ENCODE data around the gene PRF1. TPM values are rescaled to one million over a fixed set of nuclear protein-coding genes. Genes with fewer than 3 reads are reported as not detected.

Gene PRF1
- total and polyA plus RNA-seq, 2 of the 13 experiments (the other 11 are each of a cell fraction or from before 2014, with no cell fraction given): 1.00 to 1.4 TPM

DNA sequence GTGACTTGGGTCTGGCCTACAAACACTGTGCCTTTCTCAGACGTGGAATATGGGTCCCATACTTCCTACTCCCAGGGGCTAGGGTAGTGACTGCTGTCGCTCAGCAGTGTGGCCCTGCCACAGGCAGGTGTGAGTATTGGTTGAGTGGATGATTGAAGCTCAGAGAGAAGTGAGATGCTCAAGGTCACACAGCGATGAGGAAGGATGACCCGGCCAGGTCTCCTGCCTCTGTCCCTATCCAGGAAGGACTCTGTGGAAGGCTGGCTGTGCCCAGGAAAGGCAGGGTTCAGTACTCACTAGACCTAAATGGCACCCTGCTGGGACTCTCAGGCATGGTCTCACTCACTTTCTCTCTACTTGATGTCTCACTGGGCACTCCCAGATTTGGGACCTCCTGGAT, 2.8 kb downstream of the PRF1 start (continued):
- TF ChIP-seq, protein P1, sequence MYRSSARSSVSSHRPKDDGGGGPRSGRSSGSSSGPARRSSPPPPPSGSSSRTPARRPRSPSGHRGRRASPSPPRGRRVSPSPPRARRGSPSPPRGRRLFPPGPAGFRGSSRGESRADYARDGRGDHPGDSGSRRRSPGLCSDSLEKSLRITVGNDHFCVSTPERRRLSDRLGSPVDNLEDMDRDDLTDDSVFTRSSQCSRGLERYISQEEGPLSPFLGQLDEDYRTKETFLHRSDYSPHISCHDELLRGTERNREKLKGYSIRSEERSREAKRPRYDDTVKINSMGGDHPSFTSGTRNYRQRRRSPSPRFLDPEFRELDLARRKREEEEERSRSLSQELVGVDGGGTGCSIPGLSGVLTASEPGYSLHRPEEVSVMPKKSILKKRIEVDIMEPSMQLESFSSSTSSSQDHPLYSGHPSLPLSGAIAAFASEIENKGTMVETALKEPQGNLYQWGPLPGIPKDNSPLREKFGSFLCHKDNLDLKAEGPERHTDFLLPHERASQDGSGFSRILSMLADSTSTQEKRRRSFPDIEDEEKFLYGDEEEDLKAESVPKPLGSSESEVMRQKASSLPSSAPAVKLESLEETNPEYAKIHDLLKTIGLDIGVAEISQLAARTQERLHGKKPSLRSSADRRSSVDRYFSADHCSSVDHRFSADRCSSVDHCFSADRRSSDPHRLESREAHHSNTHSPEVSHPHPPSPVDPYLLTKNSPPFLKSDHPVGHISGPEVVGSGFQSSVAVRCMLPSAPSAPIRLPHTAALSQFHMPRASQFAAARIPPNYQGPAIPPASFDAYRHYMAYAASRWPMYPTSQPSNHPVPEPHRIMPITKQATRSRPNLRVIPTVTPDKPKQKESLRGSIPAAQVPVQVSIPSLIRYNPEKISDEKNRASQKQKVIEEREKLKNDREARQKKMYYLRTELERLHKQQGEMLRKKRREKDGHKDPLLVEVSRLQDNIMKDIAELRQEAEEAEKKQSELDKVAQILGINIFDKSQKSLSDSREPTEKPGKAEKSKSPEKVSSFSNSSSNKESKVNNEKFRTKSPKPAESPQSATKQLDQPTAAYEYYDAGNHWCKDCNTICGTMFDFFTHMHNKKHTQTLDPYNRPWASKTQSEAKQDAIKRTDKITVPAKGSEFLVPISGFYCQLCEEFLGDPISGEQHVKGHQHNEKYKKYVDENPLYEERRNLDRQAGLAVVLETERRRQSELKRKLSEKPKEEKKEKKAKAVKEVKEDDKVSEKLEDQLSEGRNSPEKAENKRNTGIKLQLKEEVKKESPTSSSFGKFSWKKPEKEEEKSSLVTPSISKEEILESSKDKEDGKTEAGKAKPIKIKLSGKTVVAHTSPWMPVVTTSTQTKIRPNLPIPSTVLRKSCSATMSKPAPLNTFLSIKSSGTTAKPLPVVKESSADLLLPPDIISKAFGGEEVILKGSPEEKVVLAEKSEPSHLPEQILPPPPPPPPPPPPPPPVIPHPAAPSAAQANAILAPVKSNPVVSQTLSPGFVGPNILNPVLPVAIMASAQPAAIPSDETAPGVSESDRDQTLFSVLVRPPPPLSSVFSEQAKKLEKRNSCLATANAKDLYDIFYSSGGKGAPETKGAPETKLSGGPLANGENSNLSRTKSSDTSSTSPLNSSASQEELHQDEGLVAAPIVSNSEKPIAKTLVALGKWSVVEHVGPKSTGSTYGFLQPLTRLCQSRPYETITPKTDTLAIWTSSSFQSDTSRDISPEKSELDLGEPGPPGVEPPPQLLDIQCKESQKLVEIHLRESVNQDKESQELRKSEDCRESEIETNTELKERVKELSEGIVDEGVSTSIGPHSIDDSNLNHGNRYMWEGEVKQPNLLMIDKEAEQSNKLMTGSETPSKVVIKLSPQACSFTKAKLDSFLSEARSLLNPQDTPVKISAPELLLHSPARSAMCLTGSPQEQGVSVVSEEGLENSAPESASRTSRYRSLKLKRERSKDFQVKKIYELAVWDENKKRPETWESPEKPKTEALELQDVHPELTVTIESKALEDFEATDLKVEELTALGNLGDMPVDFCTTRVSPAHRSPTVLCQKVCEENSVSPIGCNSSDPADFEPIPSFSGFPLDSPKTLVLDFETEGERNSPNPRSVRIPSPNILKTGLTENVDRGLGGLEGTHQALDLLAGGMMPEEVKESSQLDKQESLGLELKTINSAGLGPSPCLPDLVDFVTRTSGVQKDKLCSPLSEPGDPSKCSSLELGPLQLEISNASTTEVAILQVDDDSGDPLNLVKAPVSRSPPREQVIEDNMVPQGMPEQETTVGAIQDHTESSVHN (CRISPR knock-in tag; IDR thresholded peaks at IDR 0.05): no peak
- TF ChIP-seq HDAC6 (IDR thresholded peaks at IDR 0.05; ENCODE audit: low read depth, low read length): no peak
- TF ChIP-seq ZNF460 (CRISPR knock-in tag; IDR thresholded peaks at IDR 0.05; ENCODE audit: borderline replicate concordance): no peak
- TF ChIP-seq FOXA1 (IDR thresholded peaks at IDR 0.05): no peak
- no peak for TF ChIP-seq FOXA1 (CRISPR knock-in tag; IDR thresholded peaks at IDR 0.05)
- TF ChIP-seq ERF (CRISPR knock-in tag; IDR thresholded peaks at IDR 0.05): no peak
- TF ChIP-seq BRCA1 (CRISPR knock-in tag; IDR thresholded peaks at IDR 0.05): no peak
- no peak for TF ChIP-seq SPEN (CRISPR knock-in tag; IDR thresholded peaks at IDR 0.05; ENCODE audit: low read depth)
- TF ChIP-seq, protein P2, sequence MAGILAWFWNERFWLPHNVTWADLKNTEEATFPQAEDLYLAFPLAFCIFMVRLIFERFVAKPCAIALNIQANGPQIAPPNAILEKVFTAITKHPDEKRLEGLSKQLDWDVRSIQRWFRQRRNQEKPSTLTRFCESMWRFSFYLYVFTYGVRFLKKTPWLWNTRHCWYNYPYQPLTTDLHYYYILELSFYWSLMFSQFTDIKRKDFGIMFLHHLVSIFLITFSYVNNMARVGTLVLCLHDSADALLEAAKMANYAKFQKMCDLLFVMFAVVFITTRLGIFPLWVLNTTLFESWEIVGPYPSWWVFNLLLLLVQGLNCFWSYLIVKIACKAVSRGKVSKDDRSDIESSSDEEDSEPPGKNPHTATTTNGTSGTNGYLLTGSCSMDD (CRISPR knock-in tag; IDR thresholded peaks at IDR 0.05): no peak
- TF ChIP-seq MXD4 (CRISPR knock-in tag; IDR thresholded peaks at IDR 0.05): no peak
- TF ChIP-seq ZKSCAN1 (IDR thresholded peaks at IDR 0.05; ENCODE audit: low read length): no peak
- TF ChIP-seq, protein P3, sequence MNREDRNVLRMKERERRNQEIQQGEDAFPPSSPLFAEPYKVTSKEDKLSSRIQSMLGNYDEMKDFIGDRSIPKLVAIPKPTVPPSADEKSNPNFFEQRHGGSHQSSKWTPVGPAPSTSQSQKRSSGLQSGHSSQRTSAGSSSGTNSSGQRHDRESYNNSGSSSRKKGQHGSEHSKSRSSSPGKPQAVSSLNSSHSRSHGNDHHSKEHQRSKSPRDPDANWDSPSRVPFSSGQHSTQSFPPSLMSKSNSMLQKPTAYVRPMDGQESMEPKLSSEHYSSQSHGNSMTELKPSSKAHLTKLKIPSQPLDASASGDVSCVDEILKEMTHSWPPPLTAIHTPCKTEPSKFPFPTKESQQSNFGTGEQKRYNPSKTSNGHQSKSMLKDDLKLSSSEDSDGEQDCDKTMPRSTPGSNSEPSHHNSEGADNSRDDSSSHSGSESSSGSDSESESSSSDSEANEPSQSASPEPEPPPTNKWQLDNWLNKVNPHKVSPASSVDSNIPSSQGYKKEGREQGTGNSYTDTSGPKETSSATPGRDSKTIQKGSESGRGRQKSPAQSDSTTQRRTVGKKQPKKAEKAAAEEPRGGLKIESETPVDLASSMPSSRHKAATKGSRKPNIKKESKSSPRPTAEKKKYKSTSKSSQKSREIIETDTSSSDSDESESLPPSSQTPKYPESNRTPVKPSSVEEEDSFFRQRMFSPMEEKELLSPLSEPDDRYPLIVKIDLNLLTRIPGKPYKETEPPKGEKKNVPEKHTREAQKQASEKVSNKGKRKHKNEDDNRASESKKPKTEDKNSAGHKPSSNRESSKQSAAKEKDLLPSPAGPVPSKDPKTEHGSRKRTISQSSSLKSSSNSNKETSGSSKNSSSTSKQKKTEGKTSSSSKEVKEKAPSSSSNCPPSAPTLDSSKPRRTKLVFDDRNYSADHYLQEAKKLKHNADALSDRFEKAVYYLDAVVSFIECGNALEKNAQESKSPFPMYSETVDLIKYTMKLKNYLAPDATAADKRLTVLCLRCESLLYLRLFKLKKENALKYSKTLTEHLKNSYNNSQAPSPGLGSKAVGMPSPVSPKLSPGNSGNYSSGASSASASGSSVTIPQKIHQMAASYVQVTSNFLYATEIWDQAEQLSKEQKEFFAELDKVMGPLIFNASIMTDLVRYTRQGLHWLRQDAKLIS (CRISPR knock-in tag; IDR thresholded peaks at IDR 0.05): no peak
